GM18511 (cell line): ENCODE results near the gene KIN.
A peak's percentile ranks its signal among the peaks of the same experiment; 100 is the strongest.
"Not testable (repeated sequence)": the region's sequence is repeated elsewhere in the genome, so short reads cannot be mapped to it uniquely, and the experiment has no call there.

Source experiments
- ATAC-seq: cut with Tn5 transposase; IDR thresholded peaks from one replicate; pipeline ENCODE4 v1.9.1; 2021; ENCODE audit warnings: mild to moderate bottlenecking, moderate library complexity; ENCODE audit not compliant: unreplicated experiment

The KIN gene

DNA sequence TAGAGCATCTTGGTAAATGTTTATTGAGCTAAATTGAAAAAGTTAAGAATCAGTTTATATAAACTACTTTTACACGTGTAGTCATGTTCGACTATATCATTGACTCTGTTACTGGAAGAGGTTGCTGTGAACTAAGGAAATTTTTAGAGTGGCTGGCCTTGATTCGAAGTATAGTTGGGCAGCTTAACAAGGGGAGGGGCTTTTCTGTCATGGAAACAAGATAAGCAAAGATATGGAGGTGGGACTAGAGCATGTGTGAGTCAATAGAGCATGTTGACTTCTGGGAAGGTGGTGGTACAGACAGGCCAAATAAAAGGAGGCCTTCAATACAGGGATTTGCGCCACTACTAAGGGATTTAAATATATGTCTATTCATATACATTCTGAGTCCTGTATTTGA lies 7.8 kb upstream of the KIN start:
- no peak for ATAC-seq

DNA sequence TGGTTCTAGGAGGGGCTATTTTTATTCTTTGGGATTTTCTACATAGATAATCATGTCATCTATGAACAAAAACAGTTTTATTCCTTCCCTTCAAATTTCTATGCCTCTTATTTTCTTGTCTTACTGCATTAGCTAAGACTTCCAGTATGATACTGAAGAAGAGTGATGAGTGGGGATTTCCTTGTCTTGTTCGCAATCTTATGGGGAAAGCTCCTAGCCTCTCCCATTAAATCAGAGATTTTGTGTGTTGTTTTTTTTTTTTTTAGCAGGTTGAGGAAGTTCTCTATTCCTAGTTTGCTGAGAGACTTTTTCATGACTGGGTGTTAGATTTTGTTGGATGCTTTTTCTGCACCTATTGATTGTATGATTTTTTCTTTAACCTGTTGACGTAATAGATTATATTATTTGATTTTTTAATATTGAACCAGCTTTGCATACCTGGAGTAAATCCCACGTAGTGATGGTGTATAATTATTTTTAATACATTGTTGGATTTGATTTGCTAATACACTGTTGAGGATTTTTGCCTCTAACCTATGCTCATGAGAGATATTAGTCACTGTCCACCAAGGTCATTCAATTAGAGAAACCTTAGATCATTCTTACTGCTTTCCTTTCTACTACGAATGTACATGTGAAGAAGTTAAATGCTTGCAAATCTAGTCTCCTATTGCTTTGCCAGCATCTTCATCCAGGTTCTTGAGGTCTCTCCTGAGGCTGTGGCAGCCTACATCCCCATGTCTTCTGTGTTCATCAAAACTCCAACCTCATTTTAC lies 6.6 kb upstream of the KIN start:
- ATAC-seq = no peak

DNA sequence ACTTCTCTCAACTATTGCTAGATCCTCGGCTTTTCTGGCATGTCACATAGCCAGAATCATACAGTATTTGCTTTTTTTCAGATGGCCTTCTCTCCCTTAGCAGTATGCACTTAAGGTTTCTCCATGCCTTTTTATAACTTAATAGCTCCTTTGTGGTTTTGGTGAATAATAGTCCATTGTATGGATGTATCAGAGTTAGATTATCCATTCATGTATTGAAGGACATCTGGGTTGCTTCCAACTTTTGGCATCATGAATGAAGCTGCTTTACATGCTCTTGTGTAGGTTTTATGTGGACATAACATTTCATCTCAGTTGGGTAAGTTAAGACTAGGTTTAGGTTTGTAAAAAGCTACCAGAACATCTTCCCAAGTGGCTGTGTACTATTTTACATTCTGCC lies 4.7 kb upstream of the KIN start:
- no peak for ATAC-seq

DNA sequence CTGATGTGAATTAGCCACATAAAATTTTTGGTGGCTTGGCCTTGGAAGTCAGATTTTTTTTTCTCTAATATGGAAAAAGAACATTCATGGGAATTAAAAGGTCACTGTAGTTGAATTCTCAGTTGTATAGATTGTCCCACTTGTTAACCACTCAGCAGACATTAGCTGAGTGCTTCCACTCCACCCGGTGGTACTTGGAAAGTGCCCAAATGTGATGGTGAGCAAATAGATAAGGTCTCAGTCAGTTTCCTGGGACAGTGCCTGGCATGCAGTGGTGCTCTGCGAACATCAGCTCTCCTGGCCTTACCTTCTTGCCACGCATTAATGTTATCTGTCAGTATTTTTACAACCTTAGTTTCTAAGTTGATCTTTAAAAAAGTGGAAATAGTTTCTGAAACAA lies 1.6 kb upstream of the KIN start:
- ATAC-seq = no peak

DNA sequence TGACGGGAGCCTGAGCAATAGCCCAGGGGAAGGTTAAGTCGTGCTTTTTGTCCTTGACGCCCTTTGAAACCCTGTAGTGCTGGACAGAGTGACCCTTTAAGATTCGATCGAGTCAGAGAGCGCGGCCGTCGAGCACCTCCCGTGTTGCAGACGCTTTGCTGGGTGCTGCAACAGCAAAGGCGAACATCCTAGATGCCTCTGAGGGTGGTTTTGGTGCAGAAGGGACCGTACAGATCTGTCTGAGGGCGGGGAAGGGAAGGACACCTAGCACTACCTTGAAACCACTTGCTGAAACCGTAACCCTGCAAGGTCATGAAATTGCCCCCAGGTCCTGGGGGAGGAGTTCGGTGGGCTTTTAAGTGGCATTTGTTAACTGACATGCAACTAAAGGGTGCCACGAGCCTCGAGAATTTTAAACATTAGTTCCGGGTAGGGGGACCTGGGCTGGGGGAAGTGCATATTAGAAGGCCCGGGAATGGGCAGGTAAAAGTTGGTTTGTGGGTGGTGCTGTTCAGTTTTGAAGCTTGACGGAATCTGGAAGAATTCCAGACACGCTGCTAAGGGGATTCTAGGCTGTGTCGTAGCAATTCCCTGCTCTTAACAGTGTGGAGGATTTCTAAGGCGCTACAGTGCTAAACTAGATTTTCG lies 970 bp upstream of the KIN start:
- ATAC-seq = peak; percentile 20

DNA sequence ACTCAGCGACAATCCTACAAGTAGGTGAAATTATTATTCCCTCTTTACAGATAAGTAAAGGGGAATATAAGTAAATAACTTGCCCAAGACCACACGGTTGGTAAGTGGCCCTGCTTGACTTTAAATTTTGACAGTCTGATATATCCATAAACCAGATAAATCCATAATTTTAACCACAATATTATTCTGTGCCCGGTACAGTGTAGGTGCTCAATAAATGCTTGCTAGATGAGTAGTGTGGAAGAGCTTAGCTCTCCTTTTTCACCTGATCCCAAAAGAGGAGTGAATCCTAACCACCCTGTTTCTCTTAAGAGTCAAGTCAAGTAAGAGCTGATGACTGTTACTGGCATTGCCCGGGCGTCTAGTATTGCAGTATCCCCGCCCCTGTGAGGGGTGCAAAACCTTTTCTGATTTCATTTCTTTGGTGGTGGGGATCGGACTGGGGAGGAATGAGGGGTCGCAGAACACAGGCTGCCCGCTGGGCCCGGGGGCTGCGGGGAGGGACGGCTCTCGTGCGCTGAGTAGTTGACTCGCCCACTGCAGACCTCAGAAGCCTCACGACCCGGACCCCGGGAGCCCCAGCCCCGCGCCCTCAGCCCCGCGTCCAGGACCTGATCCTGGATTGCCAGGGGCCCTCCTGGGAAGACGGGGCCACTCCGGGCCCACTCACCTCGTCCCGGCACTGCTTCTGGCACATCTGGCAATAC lies 490 bp downstream of the KIN start:
- ATAC-seq = peak; percentile 1

DNA sequence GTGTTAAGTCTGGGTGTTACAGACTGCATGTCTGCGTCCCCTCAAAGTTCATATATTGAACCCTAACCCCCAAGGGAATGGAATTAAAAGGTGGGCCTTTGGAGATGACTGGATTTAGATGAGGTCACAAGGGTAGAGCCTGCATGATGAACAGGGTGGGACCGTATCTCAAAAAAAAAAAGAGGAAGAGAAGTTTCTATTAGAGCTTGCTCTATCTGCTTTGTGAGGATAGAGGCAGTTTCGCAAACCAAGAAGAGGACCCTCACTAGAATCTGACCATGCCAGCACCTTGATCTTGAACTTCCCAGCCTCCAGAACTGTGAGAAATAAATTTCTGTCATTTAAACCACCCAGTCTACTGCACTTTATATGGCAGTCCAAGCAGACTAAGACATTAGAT lies 1.4 kb downstream of the KIN start:
- ATAC-seq = no peak

DNA sequence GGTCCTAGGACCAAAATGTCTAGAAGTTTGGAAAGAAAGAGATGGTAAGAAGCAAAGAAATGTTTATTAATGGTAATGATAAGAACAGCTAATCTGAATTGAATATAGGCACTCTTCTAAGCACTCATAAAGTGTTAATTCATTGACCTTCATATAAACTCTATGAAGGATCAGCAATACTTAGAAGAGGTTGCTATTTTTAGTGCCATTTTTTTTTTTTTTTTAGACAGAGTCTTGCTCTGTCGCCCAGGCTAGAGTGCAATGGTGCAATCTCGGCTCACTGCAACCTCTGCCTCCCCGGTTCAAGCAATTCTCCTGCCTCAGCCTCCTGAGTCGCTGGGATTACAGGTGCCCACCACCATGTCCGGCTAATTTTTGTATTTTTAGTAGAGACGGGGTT lies 5.6 kb downstream of the KIN start:
- not testable (repeated sequence) for ATAC-seq

DNA sequence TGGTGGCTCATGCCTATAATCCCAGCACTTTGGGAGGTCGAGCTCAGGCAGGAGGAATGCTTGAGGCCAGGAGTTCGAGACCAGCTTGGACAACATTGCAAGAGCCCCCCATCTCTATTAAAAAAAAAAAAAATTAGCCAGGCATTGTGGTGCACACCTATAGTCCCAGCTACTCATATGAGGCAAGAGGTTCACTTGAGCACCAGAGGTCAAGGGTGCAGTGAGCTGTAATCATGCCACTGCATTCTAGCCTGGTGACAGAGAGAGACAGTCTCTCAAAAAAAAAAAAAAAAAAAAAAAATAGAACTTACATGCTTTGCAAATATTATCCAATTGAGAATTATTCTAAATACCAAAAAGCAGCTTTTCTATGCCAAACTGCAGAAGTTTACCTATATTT lies 11.0 kb downstream of the KIN start:
- ATAC-seq = no peak

DNA sequence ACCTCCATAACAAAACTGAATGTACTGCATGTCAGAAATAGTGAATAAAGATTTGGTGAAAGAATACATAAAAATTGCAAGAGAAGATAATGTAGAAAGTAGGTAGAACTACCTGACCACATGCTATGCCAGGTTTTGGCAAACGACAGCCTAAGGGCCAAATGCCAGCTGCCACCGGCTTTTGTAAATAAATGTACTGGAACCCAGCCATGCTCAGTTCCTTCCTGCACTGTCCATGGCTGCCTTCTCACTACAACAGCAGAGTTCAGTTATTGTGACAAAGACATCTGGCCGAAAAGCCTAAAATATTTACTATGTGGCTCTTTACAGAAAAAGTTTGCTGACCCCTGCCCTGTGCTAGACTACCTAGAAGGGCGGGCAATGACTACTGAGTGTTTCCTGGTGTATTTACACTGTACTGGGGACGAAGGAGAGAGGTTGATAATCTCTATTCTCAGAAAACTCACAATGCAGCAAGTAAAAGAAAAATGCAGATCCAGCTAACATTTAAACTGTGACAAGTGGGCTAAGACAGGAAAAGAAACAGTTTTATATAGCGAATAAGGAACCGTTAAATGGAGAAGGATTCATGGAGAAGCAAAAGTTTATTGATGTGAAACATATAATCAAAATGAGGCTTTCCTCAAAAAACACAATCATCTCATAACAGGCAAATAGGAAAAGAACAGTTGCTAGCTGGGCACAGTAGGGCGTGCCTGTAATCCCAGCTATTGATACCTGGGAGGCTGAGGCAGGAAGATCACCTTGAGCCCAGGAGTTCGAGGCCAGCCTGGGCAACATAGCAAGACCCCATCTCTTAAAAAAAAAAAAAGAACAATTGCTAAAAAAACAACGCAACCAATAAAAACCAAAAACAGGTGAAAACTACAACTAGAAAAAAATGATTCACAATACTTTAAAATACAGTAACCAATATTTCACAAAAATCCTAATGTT lies 13.7 kb downstream of the KIN start:
- ATAC-seq = no peak

DNA sequence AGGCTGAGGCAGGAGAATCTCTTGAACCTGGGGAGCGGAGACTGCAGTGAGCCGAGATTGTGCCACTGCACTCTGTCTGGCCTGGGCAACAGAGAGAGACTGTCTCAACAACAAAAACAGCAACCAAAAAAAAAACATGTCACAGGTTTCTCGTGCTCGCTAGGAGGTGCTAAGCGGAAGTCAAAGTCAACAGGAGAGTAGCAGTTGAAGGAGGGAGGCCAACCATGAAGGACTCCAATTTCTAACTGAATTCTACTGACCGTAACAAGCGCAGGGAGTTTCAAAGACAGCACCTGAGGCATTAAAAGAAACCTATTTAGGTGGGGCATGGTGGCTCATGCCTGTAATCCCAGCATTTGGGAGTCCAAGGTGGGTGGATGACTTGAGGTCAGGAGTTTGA lies 19.4 kb downstream of the KIN start:
- ATAC-seq = no peak

DNA sequence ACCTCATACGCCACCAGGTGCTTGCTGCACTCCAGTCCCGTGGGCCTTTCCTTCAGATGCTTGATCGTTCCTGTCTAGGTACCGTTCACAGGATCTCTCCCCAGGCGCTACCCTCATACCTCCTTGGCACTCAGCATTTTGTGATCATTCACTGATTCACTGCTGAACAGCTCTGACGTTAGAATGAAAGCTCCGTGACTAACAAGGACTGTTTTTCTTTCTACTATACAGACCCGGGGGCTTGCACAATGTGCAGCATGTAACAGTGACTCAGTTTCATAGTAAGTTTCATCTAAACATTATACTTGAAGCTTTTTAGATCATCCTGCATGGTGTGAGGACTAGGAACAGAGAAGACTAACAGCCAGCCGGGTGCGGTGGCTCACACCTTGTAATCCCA lies 20.6 kb downstream of the KIN start:
- ATAC-seq = no peak

DNA sequence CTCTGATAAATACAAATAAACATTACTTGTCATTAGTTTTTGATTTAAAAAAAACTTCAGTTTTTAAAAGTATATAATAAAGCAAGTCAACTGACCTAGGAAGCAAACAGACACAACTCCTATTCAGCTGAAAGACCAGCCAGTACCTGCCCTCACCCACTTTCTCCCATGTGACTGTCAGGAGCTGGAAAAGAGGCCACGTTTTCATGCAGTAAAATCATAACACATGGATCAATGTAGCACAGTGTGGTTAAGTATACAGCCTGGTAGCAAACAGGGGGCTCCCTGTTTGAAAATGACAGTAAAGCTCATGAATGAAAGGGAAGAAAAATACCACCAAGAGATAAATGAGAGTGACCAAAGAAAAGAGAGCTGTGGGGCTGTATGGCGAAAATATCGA lies 21.6 kb downstream of the KIN start:
- ATAC-seq = no peak

DNA sequence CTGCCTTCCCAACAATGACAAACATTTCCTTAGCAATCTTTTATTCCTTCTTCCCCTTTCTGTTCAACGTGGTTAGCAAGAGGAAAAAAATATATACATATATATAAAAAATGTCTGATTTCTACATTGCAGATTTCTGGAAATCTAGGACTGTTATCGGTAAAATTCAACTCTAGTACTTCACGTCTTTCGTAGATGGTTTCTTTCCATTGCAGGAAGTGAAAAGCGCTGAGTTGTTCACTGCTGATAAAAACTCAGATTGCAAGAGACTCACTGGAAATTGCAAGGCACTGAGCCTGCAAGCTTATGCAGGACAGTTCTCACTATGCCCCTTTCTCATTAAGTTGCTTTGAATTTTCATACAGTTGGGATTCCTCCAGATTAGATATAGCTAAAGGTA lies 23.9 kb downstream of the KIN start:
- no peak for ATAC-seq

DNA sequence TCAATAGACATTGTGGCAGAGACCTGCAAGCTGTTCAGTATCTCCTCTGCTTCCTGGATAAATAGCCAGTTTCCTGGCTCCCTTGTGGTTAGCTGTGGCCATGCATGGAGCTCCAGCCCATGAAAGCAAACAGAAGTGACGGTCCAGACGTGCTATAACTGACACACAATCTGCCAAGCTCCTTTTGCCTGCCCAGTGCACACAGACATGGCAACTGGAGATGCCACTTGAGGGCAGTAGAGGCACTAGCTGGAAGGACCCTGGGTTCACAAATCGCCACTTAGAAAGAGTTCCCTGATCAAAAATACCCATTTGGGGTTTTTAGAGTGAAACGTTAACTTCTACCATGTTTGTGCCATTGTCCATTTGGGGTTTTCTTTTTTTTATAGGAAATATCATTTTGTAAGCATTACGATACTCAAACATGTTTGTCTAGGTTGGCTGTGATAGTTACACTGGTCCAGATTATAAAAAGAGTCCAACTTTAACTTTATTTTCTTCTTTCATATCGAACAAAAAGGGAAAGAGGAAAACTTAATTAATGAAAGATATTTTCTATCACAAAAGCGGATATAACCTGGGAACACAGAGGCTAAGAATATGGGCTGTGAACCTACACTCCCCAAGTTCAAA lies 31.3 kb downstream of the KIN start:
- no peak for ATAC-seq

DNA sequence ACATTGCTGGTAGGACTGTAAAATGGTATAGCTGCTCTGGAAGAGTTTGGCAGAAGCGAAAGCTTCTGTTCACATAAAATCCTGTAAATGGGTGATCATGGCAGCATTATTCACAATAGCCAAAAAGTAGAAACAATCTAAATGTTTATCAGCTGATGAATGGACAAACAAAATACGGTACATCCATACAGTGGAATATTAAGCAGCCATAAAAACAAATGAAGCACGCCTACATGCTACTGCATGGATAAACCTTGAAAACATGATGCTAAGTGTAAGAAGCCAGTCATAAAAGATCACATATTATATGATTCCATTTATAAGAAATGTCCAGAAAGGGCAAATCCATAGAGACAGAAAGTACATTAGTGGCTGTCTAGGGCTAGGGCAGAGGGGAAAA lies 32.7 kb downstream of the KIN start:
- ATAC-seq = no peak

DNA sequence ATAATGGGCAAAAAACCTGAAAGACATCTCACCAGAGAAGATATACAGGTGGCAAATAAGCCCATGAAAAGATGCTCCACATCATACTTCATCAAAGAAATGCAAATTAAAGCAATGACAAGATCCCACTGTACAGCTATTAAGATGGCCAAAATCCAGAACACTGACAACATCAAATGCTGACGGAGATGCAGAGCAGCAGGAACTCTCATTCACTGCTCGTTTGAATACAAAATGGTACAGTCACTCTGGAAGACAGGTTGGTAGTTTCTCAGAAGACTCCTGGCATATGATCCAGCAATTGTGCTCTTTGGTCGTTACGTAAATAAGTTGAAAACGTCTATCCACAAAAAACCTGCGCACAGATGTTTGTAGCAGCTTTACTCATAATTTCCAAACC lies 35.5 kb downstream of the KIN start:
- ATAC-seq = no peak

DNA sequence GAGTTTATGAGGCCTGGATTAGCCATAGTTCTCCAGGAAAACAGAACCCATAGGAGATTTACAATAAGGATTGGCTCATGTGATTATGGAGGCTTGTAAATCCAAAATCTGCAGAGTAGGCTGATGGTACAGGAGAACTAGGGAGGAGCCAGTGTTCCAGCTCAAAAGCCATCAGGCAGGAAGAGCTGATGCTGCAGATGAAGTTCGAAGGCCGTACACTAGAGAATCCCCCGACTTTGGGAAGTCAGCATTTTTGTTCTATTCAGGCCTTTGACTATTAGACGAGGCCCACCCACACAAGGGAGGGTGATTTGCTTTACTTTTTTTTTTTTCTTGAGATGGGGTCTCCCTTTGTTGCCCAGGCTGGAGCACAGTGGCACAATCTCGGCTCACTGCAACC lies 37.6 kb downstream of the KIN start:
- no peak for ATAC-seq

DNA sequence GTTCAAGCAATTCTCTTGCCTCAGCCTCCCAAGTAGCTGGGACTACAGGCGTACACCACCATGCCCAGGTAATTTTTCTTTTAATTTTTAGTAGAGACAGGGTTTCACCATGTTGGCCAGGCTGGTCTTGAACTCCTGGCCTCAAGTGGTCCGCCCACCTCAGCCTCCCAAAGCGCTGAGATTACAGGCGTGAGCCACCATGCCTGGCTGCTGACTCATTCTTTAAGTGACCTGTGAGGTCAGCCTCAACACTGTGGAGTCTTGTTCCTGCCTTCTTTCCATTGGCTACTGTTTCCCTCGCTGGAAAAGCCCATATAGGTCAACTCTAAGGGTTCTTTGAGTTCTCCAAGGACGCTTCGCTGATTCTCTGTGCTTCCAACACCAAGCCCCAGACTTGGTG lies 39.2 kb downstream of the KIN start:
- not testable (repeated sequence) for ATAC-seq

DNA sequence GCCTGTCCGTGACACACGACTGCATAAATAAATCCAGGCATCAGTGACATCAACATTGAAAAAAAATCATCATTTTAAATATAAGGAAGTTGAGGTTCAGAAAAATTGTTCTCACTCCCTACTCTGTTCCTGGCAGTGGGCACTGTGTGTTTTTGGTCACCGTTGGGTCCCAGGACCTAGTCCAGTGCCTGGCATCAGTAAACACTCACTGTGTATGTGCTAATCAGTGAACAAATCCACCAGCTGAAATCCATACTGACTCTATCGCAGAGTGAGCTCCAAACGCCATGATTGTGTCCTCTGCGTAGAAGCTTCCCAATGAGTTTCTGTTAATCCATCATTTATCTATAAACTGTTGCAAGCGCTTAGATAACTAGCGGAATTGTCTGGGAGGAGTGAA lies 43.5 kb downstream of the KIN start:
- ATAC-seq = no peak
